GM12891 (cell line): ENCODE data around the gene TAF13.

Experiments
- POLR2A ChIP-seq: IDR thresholded peaks from 2 replicates; pipeline ENCODE4 v1.6.1; 2011; ENCODE audit warnings: low read depth, low read length, control low read depth
- POLR2AphosphoS5 ChIP-seq: IDR thresholded peaks from 2 replicates; pipeline ENCODE4 v1.6.1; 2011; ENCODE audit warnings: low read depth, low read length, control low read depth

DNA sequence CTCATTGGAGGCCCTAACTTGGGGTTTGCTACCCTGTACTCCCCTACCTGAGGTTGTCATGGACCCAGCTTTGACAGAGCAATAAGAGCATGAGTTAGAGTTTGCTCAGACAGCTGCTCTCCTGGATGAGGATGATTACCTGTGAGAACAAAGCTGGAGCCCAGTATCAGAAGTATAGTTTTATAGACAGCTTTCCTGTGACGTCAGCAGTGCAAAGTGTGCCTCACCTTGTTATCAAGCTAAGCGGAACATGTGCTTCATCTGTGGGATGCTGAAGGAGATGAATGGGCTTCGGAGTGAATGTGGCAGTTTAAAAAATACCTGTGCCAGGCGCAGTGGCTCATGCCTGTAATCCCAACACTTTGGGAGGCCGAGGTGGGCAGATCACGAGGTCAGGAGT is 28.5 kb downstream of the TAF13 start:
- TF ChIP-seq POLR2A (no peak), POLR2AphosphoS5 (no peak)
